HFFc6 (cell line): ENCODE data around the gene FYN. TPM values are rescaled to one million over a fixed set of nuclear protein-coding genes. Genes with fewer than 3 reads are reported as not detected.

Source experiments
- DNase-seq: peaks from one replicate; pipeline ENCODE4 v3.0.0-alpha.2; 2018
- H3K27ac Mint-ChIP-seq: 2 replicates; pipeline ENCODE4 v1.8.0; 2020; ENCODE audit warnings: mild to moderate bottlenecking, mixed read lengths
- H3K27me3 Mint-ChIP-seq: 2 replicates; pipeline ENCODE4 v1.8.0; 2021; ENCODE audit warnings: mild to moderate bottlenecking, moderate library complexity, mixed read lengths; ENCODE audit not compliant: insufficient read depth
- H3K36me3 Mint-ChIP-seq: 2 replicates; pipeline ENCODE4 v1.8.0; 2021; ENCODE audit warnings: low read depth, mixed read lengths
- H3K4me1 Mint-ChIP-seq: 2 replicates; pipeline ENCODE4 v1.8.0; 2020; ENCODE audit warnings: low read depth, mixed read lengths
- H3K4me3 Mint-ChIP-seq: 2 replicates; pipeline ENCODE4 v1.8.0; 2020; ENCODE audit warnings: mild to moderate bottlenecking, moderate library complexity, mixed read lengths
- H3K9me3 Mint-ChIP-seq: 2 replicates; pipeline ENCODE4 v1.8.0; 2020; ENCODE audit warnings: mild to moderate bottlenecking, mixed read lengths
- CTCF ChIP-seq: fragments of 200-600 bp; sonication (generic); IDR thresholded peaks from 2 replicates; pipeline ENCODE4 v1.5.0; 2021; ENCODE audit warnings: antibody characterized with exemption, mild to moderate bottlenecking
- total RNA-seq, 6 experiments: library from RNA; stranded (reverse); fragmentation: NEBNext Ultra II Directional; extraction: Animal tissue kit (Norgen Biotek cat#: 25700); gene quantifications; 2 replicates in 1 of 6; 3 replicates in 5 of 6; pipeline ENCODE4 v1.2.3, GENCODE V29; 2021

FYN gene
- total RNA-seq, 6 experiments from 2014 or later: 41.5 to 59.9 (median 49.7) TPM

DNA sequence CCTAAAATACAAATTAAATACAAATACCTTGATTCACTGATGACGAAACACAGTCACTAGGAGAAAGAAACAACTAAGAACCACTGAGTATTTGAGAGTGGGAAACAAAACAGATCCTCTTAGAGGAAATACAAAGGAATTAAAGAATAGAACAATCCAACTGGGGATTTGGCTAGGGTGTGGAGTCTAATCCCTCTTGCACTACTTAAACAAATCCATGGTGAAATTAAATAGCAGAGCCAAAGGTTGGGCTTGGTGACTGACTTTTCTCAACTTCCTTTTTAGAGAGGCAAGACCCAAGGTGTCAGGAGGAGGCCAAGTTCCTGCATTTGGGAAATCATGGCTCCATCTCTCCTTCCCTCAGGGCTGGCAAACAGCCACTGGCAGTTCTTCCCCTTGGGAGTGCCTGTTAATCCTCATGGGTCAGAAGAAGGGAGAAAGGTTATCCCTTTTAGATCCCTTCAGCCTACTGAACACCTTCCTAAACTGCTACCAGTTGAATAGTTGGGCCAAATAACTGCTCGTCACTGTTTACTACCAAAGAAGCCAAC is 166.3 kb downstream of the FYN start:
- DNase-seq: no peak
- no peak for TF ChIP-seq CTCF
- H3K27ac Mint-ChIP-seq: no peak overlapping the region
- 0 out of 2 replicates have a peak, but pooled peaks cover 2% of the 10 kb centered on the region for H3K27me3 Mint-ChIP-seq
- H3K9me3 Mint-ChIP-seq: no peaks in the 10 kb centered on the region
- H3K36me3 Mint-ChIP-seq: no peaks in the 10 kb centered on the region
- H3K4me1 Mint-ChIP-seq: peaks cover 19% of the 10 kb centered on the region
- no peak overlapping the region for H3K4me3 Mint-ChIP-seq

GRCh38 chr6:111703723-111704122 is 169.5 kb downstream of the FYN start:
- no peaks in the 10 kb centered on the region for H3K9me3 Mint-ChIP-seq
- H3K4me3 Mint-ChIP-seq: no peak overlapping the region
- no peak for DNase-seq
- no peaks in the 10 kb centered on the region for H3K4me1 Mint-ChIP-seq
- H3K27me3 Mint-ChIP-seq: peaks cover 2% of the 10 kb centered on the region; the same call in 1 of the 2 replicates
- H3K27ac Mint-ChIP-seq: no peak overlapping the region
- no peak for TF ChIP-seq CTCF
- H3K36me3 Mint-ChIP-seq: no peaks in the 10 kb centered on the region

DNA sequence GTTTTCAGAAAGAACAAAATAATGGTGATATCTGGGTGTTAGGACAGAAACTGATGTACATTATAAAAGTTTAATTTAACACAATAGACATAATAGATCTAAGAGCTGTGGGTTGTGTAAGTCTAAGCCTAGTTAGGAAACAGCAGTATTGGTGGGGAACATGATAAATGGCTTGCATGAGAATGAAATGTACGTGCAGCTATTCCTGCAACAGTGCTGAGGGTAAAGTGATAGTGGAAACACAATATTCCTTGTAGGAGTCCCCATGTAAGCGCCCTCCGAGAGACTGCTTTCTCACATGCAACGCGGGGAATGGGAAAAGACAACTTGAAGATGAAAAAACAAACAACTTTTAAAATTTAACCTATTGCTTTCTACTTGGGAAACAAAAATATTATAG is 171.0 kb downstream of the FYN start:
- Mint-ChIP-seq H3K4me1 (no peaks in the 10 kb centered on the region), H3K9me3 (no peaks in the 10 kb centered on the region), H3K27ac (no peak overlapping the region), H3K4me3 (no peak overlapping the region), H3K36me3 (no peaks in the 10 kb centered on the region), H3K27me3 (peaks cover 2% of the 10 kb centered on the region; the same call in 1 of the 2 replicates)
- DNase-seq: no peak
- no peak for TF ChIP-seq CTCF

- no peaks in the 10 kb centered on the region for H3K4me1 Mint-ChIP-seq
Observed at GRCh38 chr6:111701146-111701545, 172.1 kb downstream of the FYN start.

GRCh38 chr6:111700135-111700690 is 173.0 kb downstream of the FYN start:
- TF ChIP-seq CTCF: no peak
- H3K9me3 Mint-ChIP-seq: no peaks in the 10 kb centered on the region
- no peaks in the 10 kb centered on the region for H3K36me3 Mint-ChIP-seq
- H3K27ac Mint-ChIP-seq: no peak overlapping the region
- peaks cover 2% of the 10 kb centered on the region; the same call in 1 of the 2 replicates for H3K27me3 Mint-ChIP-seq
- H3K4me3 Mint-ChIP-seq: no peak overlapping the region
- DNase-seq: no peak
- H3K4me1 Mint-ChIP-seq: no peaks in the 10 kb centered on the region

More at GRCh38 chr6:111701146-111701545, 172.1 kb downstream of the FYN start:
- H3K27me3 Mint-ChIP-seq: peaks cover 2% of the 10 kb centered on the region; the same call in 1 of the 2 replicates
- no peak for DNase-seq
- H3K4me3 Mint-ChIP-seq: no peak overlapping the region
- H3K27ac Mint-ChIP-seq: no peak overlapping the region
- no peaks in the 10 kb centered on the region for H3K36me3 Mint-ChIP-seq
- no peaks in the 10 kb centered on the region for H3K9me3 Mint-ChIP-seq
- no peak for TF ChIP-seq CTCF
